Chondrocyte (in vitro differentiated cells): ENCODE results near the gene BRD2. TPM values are rescaled to one million over a fixed set of nuclear protein-coding genes. Genes with fewer than 3 reads are reported as not detected.

Experiments used
- DNase-seq: peaks from one replicate; pipeline ENCODE4 v3.0.0; 2021; ENCODE audit warnings: mixed read lengths, low spot score
- H3K27ac Mint-ChIP-seq: one replicate; pipeline ENCODE4 v1.8.0; 2021; ENCODE audit warnings: mild to moderate bottlenecking, moderate library complexity, mixed read lengths; ENCODE audit not compliant: unreplicated experiment
- H3K27me3 Mint-ChIP-seq: 2 replicates; pipeline ENCODE4 v1.8.0; 2021; ENCODE audit warnings: low read depth, mixed read lengths
- H3K36me3 Mint-ChIP-seq: 2 replicates; pipeline ENCODE4 v1.8.0; 2021; ENCODE audit warnings: low read depth, mixed read lengths
- H3K4me1 Mint-ChIP-seq: 2 replicates; pipeline ENCODE4 v1.8.0; 2021; ENCODE audit warnings: low read depth, mild to moderate bottlenecking, mixed read lengths
- H3K4me3 Mint-ChIP-seq: one replicate; pipeline ENCODE4 v1.8.0; 2021; ENCODE audit warnings: mild to moderate bottlenecking, moderate library complexity, mixed read lengths; ENCODE audit not compliant: unreplicated experiment
- H3K9me3 Mint-ChIP-seq: 2 replicates; pipeline ENCODE4 v1.8.0; 2021; ENCODE audit warnings: low read depth, mixed read lengths
- long read RNA-seq: library from polyadenylated mRNA; stranded (forward); transcript quantifications from one replicate; pipeline ENCODE4 v2.0.0, GENCODE V29; 2021
- total RNA-seq: library from RNA; stranded (reverse); gene quantifications from 3 replicates; pipeline ENCODE4 v1.2.1, GENCODE V29; 2021
- TF ChIP-seq, protein P1 (sequence below): fragments of 200-600 bp; sonication (generic); IDR thresholded peaks from 2 replicates; pipeline ENCODE4 v1.5.0; 2021; ENCODE audit warnings: antibody characterized with exemption, mild to moderate bottlenecking, moderate library complexity

BRD2 gene
- total RNA-seq: 149 to 165 TPM (median 150 TPM) in 3 replicates
- long read RNA-seq, partial matches to known transcripts: 13 of 102 reads
- long read RNA-seq, other reads (novel, unspliced or antisense): 86 of 102 reads

DNA sequence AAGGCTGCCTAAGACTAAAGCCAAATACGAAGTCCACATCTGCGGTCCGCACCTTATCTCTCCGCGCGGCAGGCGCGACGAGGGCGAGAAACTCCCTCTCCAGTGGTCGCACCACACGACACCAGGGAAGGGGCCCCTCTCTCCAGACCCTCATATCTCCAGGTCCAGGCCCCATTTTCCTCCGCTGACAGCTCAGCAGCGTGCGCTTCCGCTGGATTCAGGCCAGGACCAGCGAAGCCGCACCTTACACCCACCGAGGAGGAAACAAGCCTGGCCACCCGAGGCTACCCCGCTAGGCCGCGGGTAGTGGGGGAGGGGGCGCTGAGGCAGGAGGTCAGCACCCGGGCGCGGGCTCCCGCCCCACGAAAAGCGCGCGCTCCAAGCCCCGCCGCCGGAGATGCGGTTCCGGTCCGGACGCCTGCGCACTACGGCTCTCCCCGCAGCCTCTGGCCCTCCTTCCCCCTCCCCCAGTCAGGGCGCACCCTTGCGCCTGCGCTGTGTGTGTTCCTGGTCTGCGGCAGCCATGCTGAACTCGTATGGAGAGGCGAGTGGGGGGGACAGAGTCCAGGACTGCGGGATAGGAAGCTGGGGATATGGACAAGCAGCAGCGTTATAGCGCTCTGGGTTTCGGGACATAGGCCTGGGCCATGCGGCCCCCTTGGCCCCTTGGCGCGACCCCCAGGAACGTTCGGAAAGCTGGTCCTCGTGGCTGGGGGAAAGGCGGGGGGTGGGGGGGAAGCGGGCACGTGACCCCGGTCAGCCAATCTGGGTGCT, at the start of gene BRD2:
Gene BRD2, plus strand, starts transcription at position 502 of the 774 bp plus-strand sequence. CDS start 4,305 bp downstream, outside the sequence.
- Mint-ChIP-seq H3K27ac (peak within 1 kb of the TSS; percentile 100), H3K9me3 (no peaks in the 10 kb centered on the region), H3K36me3 (peaks cover 17% of the 10 kb centered on the region), H3K27me3 (no peaks in the 10 kb centered on the region), H3K4me3 (peak within 1 kb of the TSS; percentile 94), H3K4me1 (peaks cover 23% of the 10 kb centered on the region)
- DNase-seq: peak; percentile 98
- TF ChIP-seq, protein P1, sequence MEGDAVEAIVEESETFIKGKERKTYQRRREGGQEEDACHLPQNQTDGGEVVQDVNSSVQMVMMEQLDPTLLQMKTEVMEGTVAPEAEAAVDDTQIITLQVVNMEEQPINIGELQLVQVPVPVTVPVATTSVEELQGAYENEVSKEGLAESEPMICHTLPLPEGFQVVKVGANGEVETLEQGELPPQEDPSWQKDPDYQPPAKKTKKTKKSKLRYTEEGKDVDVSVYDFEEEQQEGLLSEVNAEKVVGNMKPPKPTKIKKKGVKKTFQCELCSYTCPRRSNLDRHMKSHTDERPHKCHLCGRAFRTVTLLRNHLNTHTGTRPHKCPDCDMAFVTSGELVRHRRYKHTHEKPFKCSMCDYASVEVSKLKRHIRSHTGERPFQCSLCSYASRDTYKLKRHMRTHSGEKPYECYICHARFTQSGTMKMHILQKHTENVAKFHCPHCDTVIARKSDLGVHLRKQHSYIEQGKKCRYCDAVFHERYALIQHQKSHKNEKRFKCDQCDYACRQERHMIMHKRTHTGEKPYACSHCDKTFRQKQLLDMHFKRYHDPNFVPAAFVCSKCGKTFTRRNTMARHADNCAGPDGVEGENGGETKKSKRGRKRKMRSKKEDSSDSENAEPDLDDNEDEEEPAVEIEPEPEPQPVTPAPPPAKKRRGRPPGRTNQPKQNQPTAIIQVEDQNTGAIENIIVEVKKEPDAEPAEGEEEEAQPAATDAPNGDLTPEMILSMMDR: no peak

DNA sequence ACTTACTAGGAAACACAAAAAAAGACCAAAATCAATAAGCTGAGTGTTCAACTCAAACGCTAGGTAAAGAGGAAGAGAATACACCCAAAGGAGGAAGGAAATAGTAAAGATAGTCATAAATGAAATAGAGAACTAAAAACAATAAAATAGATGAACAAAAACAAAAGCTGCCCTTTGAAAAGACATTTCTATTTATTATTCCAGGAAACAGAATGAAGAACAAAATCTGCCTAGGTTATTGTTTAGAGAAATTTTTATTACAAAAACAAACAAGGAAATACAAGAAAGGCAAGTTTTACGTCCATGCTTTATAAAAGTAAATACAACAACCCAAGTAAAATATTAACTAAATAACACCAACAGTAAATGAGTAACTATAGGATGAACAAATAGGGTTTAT, 47.7 kb upstream of the BRD2 start:
- Mint-ChIP-seq H3K27me3 (peaks cover 41% of the 10 kb centered on the region), H3K27ac (no peak overlapping the region), H3K9me3 (no peaks in the 10 kb centered on the region), H3K4me1 (no peaks in the 10 kb centered on the region), H3K36me3 (no peaks in the 10 kb centered on the region), H3K4me3 (no peak overlapping the region)
- TF ChIP-seq, protein P1: no peak
- no peak for DNase-seq

DNA sequence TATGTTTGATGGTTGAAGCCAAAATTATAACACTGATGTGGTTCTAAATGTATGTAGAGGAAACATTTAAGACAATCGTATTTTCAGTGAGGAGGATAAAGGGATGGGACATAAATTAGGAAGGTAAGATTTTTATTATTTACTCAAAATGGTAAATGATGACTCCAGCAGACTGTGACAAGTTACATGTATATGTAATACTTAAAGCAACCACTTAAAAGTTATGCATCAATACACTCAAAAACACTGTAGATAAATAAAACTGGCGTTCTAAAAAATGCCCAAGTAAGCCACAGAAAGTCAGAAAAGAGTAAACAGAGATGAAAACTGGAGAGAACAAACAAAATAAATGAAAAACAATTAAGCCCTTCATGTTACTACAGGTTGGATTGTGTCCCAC, 46.3 kb upstream of the BRD2 start:
- H3K27me3 Mint-ChIP-seq: peaks cover 35% of the 10 kb centered on the region
- H3K4me3 Mint-ChIP-seq: no peak overlapping the region
- TF ChIP-seq, protein P1: no peak
- no peaks in the 10 kb centered on the region for H3K9me3 Mint-ChIP-seq
- DNase-seq: no peak
- H3K4me1 Mint-ChIP-seq: no peaks in the 10 kb centered on the region
- no peaks in the 10 kb centered on the region for H3K36me3 Mint-ChIP-seq
- H3K27ac Mint-ChIP-seq: no peak overlapping the region

DNA sequence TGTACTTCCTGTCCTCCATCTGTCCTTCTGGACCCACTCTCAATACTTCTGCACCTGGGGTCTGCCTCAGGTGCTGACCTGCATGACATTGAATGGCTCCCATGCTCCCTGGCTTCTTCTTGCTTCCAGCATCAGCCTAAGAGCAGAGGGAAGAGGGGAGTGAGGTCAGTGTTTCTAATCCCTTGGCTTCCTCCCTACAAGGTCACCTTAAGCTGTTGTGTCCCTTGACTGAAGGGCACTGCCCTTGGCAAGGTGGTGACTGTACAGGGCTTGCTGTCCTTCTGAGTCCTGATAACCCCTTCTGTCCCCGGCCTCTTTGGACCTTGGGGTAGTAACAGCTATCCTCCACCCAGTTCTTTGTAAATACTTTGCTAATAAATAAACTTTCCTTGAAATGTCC, 37.2 kb upstream of the BRD2 start:
- H3K4me3 Mint-ChIP-seq: no peak overlapping the region
- no peak overlapping the region for H3K27ac Mint-ChIP-seq
- TF ChIP-seq, protein P1: no peak
- peaks cover 56% of the 10 kb centered on the region for H3K27me3 Mint-ChIP-seq
- DNase-seq: no peak
- no peaks in the 10 kb centered on the region for H3K9me3 Mint-ChIP-seq
- no peaks in the 10 kb centered on the region for H3K36me3 Mint-ChIP-seq
- H3K4me1 Mint-ChIP-seq: no peaks in the 10 kb centered on the region

DNA sequence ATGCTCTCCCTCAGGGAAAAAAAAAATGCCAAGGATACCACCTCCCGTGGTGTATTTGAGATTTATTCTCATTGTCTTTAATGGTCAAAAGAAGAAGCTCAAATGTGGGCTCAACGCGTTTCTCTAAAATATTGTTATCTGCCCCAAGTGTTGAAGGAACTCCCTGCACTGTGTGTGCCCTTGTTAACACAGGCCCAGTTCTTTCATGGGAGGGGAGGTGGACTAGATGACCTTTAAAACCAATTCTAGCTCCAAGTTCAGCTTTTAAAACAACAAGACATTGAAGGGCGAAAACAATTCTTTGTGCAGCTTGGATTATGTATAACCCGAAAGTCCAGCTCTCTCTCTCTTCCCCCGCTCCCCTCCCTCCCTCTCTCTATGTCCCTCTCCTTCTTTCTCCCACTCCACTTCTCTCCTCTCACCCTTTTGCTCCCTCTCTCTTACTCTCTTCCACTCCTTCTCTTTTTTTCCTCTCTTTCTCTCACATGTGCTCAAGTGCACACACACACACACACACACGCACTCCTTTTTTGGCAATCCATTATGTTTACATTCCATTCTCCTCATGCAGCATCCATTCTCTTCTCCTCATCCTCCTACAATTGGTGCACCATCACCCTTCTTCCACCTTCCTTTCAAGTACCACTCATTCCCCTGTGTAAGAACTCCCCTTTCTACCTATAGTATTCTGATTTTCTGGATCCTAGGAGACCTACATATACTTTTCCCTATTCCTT, 36.1 kb upstream of the BRD2 start:
- H3K4me1 Mint-ChIP-seq: no peaks in the 10 kb centered on the region

More for the DNA sequence above, 36.1 kb upstream of the BRD2 start:
- TF ChIP-seq, protein P1: no peak
- Mint-ChIP-seq H3K9me3 (no peaks in the 10 kb centered on the region), H3K4me3 (no peak overlapping the region), H3K27me3 (peaks cover 60% of the 10 kb centered on the region), H3K27ac (no peak overlapping the region), H3K36me3 (no peaks in the 10 kb centered on the region)
- DNase-seq: no peak
